ENCODE measurements around the gene KBTBD4. TPM values are rescaled to one million over a fixed set of nuclear protein-coding genes. Genes with fewer than 3 reads are reported as not detected.

Gene KBTBD4
- total and polyA plus RNA-seq, 2 of the 8 experiments (the other 6 are each of a cell fraction or from before 2014, with no cell fraction given) = 12.0 to 19.5 TPM

- peak; percentile 58 for TF ChIP-seq ASH2L (IDR thresholded peaks at IDR 0.05; ENCODE audit: low read length)
- TF ChIP-seq RBBP5 (IDR thresholded peaks at IDR 0.05; ENCODE audit: borderline replicate concordance, low read depth, low read length) = no peak
- no peak for TF ChIP-seq SP1 (IDR thresholded peaks at IDR 0.05; ENCODE audit: low read depth, low read length)
- TF ChIP-seq MAFK (IDR thresholded peaks at IDR 0.05; ENCODE audit: low read depth, low read length) = no peak
- no peak for TF ChIP-seq CEBPB (IDR thresholded peaks at IDR 0.05; ENCODE audit: low read depth, low read length)
- no peak for TF ChIP-seq HDAC6 (IDR thresholded peaks at IDR 0.05; ENCODE audit: low read depth, low read length)
- no peak for TF ChIP-seq CREB1 (IDR thresholded peaks at IDR 0.05)
- TF ChIP-seq BACH1 (IDR thresholded peaks at IDR 0.05; ENCODE audit: low read length) = no peak
These were observed 15.4 kb upstream of the KBTBD4 start, which contains the start of gene C1QTNF4 (continued) for GRCh38 chr11:47593934-47594855.
